Natural killer cell treated with Interleukin-12 subunit alpha and Interleukin-12 subunit beta and Interleukin-15 and Interleukin-18, amount 100 ng/mL, for 72 hours (primary cell): ENCODE measurements around the gene SIM2. TPM values are rescaled to one million over a fixed set of nuclear protein-coding genes. Genes with fewer than 3 reads are reported as not detected.
"Not testable (repeated sequence)": the region's sequence is repeated elsewhere in the genome, so short reads cannot be mapped to it uniquely, and the experiment has no call there.

Source experiments
- ATAC-seq, 2 donors: fragments of 150-1000 bp; cut with Tn5 transposase in 1 of 2; sonication (Bioruptor Pico), chemical (Tn5 transposase) in 1 of 2; 2 replicates each; pipeline ENCODE4 v1.10.0; 2021
- DNase-seq: peaks from one replicate; pipeline ENCODE4 v3.0.0; 2022; ENCODE audit warnings: low spot score
- H3K27ac Mint-ChIP-seq, 2 donors: 1 replicate in 1 of 2; 2 replicates in 1 of 2; pipeline ENCODE4 v1.8.0; 2022; ENCODE audit warnings: mixed read lengths in 2 of 2, mild to moderate bottlenecking in 1 of 2, moderate library complexity in 1 of 2
- H3K27me3 Mint-ChIP-seq, 2 donors: 1 replicate in 1 of 2; 2 replicates in 1 of 2; pipeline ENCODE4 v1.8.0; 2022; ENCODE audit warnings: mixed read lengths in 2 of 2
- H3K36me3 Mint-ChIP-seq: one replicate; pipeline ENCODE4 v1.8.0; 2022; ENCODE audit warnings: mixed read lengths
- H3K4me1 Mint-ChIP-seq, 2 donors: 1 replicate in 1 of 2; 2 replicates in 1 of 2; pipeline ENCODE4 v1.8.0; 2022; ENCODE audit warnings: low read depth in 2 of 2, mixed read lengths in 2 of 2, mild to moderate bottlenecking in 1 of 2
- H3K4me3 Mint-ChIP-seq: one replicate; pipeline ENCODE4 v1.8.0; 2022; ENCODE audit warnings: mixed read lengths
- H3K9me3 Mint-ChIP-seq: 2 replicates; pipeline ENCODE4 v1.8.0; 2022; ENCODE audit warnings: mixed read lengths
- total RNA-seq, 2 donors: library from RNA; stranded (reverse); gene quantifications; one replicate each; pipeline ENCODE4 v1.2.3, GENCODE V29; 2022

Gene SIM2
- total RNA-seq: under 1 TPM in 1 of 2 donors, not detected in 1; 0.47 TPM

DNA sequence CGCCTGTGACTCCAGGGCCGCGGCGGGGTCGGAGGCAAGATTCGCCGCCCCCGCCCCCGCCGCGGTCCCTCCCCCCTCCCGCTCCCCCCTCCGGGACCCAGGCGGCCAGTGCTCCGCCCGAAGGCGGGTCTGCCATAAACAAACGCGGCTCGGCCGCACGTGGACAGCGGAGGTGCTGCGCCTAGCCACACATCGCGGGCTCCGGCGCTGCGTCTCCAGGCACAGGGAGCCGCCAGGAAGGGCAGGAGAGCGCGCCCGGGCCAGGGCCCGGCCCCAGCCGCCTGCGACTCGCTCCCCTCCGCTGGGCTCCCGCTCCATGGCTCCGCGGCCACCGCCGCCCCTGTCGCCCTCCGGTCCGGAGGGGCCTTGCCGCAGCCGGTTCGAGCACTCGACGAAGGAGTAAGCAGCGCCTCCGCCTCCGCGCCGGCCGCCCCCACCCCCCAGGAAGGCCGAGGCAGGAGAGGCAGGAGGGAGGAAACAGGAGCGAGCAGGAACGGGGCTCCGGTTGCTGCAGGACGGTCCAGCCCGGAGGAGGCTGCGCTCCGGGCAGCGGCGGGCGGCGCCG, at the start of gene SIM2:
Gene SIM2 (plus strand): TSS at position 135 of the 565 bp plus-strand sequence. CDS start 632 bp downstream, outside the sequence.
- ATAC-seq (no peak), DNase-seq (no peak)
- Mint-ChIP-seq H3K36me3 (no peaks in the 10 kb centered on the region), H3K4me1 (peaks cover 8 to 10% of the 10 kb centered on the region in 2 donors), H3K27me3 (peaks cover 52 to 60% of the 10 kb centered on the region in 2 donors), H3K4me3 (no peak within 1 kb of the TSS), H3K9me3 (no peaks in the 10 kb centered on the region), H3K27ac (no peak within 1 kb of the TSS)

DNA sequence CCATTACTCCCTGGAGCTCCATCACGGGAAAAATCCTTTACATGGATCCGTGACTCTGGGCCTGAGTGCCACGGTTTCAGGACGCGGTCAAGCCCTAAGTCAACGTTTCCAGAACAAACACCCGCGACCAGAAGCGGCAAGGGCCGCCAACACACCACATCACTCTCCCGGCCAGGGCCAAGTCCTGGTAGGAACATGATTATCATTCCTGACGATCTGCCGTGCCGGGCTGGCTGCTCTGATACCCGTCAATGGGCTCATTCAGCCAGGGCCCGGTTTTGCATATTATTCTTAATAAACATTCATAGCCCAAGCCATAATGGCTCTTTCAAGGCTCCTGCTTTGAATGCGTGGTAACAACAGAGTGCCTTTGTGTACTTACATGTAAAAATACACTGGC, 44.6 kb upstream of the SIM2 start:
- Mint-ChIP-seq H3K4me1 (no peaks in the 10 kb centered on the region), H3K36me3 (no peaks in the 10 kb centered on the region), H3K27me3 (peaks cover 10 to 21% of the 10 kb centered on the region in 2 donors), H3K9me3 (no peaks in the 10 kb centered on the region), H3K4me3 (no peak overlapping the region), H3K27ac (no peak overlapping the region)
- DNase-seq (no peak), ATAC-seq (no peak)

DNA sequence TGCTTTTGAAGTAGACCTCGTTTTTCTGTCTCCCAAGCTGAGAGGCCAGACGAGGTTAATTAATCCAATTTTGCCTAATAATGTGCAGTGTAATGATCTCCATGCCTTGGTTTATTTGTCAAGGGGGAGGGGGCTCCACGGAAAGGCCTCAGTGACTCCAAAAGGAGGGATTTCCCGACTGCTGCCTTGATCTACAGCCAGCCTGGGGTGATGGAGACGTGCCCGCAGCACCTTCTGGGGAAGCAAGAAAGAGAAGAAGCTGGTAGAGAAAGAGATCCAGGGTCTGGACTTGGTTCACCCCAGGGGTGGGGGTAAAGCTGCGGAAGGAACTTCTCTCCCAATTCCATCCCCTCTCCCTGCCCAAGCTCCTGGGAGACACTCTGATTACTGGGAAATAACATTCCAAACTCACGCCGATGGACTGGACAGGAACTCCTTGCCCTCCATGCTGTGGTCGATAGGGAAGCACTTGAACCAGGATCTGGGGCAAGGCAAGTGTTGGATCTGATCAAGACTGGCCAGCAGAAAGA, 44.1 kb upstream of the SIM2 start:
- H3K4me1 Mint-ChIP-seq: no peaks in the 10 kb centered on the region
- no peak overlapping the region for H3K4me3 Mint-ChIP-seq
- no peaks in the 10 kb centered on the region for H3K9me3 Mint-ChIP-seq
- no peak overlapping the region for H3K27ac Mint-ChIP-seq
- ATAC-seq: no peak
- no peak for DNase-seq
- H3K27me3 Mint-ChIP-seq: peaks cover 10 to 18% of the 10 kb centered on the region in 2 donors
- H3K36me3 Mint-ChIP-seq: no peaks in the 10 kb centered on the region

GRCh38 chr21:36656138-36656537, 42.8 kb upstream of the SIM2 start:
- Mint-ChIP-seq H3K4me3 (no peak overlapping the region), H3K9me3 (no peaks in the 10 kb centered on the region), H3K4me1 (no peaks in the 10 kb centered on the region), H3K36me3 (no peaks in the 10 kb centered on the region), H3K27me3 (peaks cover 18 to 25% of the 10 kb centered on the region in 2 donors), H3K27ac (no peak overlapping the region)
- ATAC-seq: no peak
- DNase-seq: no peak

GRCh38 chr21:36657290-36657689, 41.6 kb upstream of the SIM2 start:
- H3K27ac Mint-ChIP-seq: not testable (repeated sequence)

DNA sequence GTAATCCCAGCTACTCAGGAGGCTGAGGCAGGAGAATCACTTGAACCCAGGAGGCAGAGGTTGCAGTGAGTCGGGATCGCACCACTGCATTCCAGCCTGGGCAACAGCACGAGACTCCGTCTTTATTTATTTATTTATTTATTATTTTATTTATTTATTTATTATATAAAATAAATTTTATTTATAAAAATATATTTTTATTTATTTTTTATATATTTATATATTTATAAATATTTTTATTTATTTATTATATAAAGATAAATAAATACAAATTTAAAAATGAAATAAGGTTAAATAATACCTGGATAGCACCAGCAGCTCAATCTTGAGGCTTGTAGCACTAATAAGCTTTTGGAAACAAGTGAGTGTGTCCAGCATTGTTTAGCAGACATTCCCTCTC, 40.9 kb upstream of the SIM2 start:
- peaks cover 18 to 25% of the 10 kb centered on the region in 2 donors for H3K27me3 Mint-ChIP-seq
- H3K4me3 Mint-ChIP-seq: no peak overlapping the region
- no peaks in the 10 kb centered on the region for H3K4me1 Mint-ChIP-seq
- H3K9me3 Mint-ChIP-seq: no peaks in the 10 kb centered on the region
- no peaks in the 10 kb centered on the region for H3K36me3 Mint-ChIP-seq
- H3K27ac Mint-ChIP-seq: no peak overlapping the region
- ATAC-seq (no peak), DNase-seq (no peak)

More at GRCh38 chr21:36657290-36657689, 41.6 kb upstream of the SIM2 start:
- H3K27me3 Mint-ChIP-seq: peaks cover 20 to 23% of the 10 kb centered on the region in 2 donors
- H3K36me3 Mint-ChIP-seq, H3K4me3 Mint-ChIP-seq, DNase-seq, H3K4me1 Mint-ChIP-seq, ATAC-seq, H3K9me3 Mint-ChIP-seq: not testable (repeated sequence)

GRCh38 chr21:36658926-36659325, 40.0 kb upstream of the SIM2 start:
- H3K27me3 Mint-ChIP-seq: peaks cover 23 to 34% of the 10 kb centered on the region in 2 donors
- no peak for ATAC-seq
- H3K4me3 Mint-ChIP-seq: no peak overlapping the region
- no peaks in the 10 kb centered on the region for H3K36me3 Mint-ChIP-seq
- no peaks in the 10 kb centered on the region for H3K9me3 Mint-ChIP-seq
- H3K4me1 Mint-ChIP-seq: no peaks in the 10 kb centered on the region
- H3K27ac Mint-ChIP-seq: no peak overlapping the region
- DNase-seq: no peak

- DNase-seq: no peak
- no peak for ATAC-seq
- H3K4me3 Mint-ChIP-seq: no peak overlapping the region
- H3K9me3 Mint-ChIP-seq: no peaks in the 10 kb centered on the region
- H3K27ac Mint-ChIP-seq: no peak overlapping the region
- H3K4me1 Mint-ChIP-seq: no peaks in the 10 kb centered on the region
- no peaks in the 10 kb centered on the region for H3K36me3 Mint-ChIP-seq
- H3K27me3 Mint-ChIP-seq: peaks cover 21 to 36% of the 10 kb centered on the region in 2 donors
Measured at GRCh38 chr21:36661511-36662309, 37.2 kb upstream of the SIM2 start.

GRCh38 chr21:36663033-36663855, 35.7 kb upstream of the SIM2 start:
- H3K36me3 Mint-ChIP-seq: no peaks in the 10 kb centered on the region
- no peak for DNase-seq
- no peaks in the 10 kb centered on the region for H3K4me1 Mint-ChIP-seq
- no peak overlapping the region for H3K27ac Mint-ChIP-seq
- peaks cover 28 to 51% of the 10 kb centered on the region in 2 donors for H3K27me3 Mint-ChIP-seq
- no peak overlapping the region for H3K4me3 Mint-ChIP-seq
- H3K9me3 Mint-ChIP-seq: no peaks in the 10 kb centered on the region
- no peak for ATAC-seq

GRCh38 chr21:36664662-36664990, 34.3 kb upstream of the SIM2 start:
- H3K27me3 Mint-ChIP-seq: peaks cover 33 to 55% of the 10 kb centered on the region in 2 donors
- H3K4me3 Mint-ChIP-seq: no peak overlapping the region
- H3K4me1 Mint-ChIP-seq: no peaks in the 10 kb centered on the region
- H3K27ac Mint-ChIP-seq: no peak overlapping the region
- no peaks in the 10 kb centered on the region for H3K9me3 Mint-ChIP-seq
- ATAC-seq (peak in 1 of 2 donors; percentile 38), DNase-seq (no peak)
- H3K36me3 Mint-ChIP-seq: no peaks in the 10 kb centered on the region

DNA sequence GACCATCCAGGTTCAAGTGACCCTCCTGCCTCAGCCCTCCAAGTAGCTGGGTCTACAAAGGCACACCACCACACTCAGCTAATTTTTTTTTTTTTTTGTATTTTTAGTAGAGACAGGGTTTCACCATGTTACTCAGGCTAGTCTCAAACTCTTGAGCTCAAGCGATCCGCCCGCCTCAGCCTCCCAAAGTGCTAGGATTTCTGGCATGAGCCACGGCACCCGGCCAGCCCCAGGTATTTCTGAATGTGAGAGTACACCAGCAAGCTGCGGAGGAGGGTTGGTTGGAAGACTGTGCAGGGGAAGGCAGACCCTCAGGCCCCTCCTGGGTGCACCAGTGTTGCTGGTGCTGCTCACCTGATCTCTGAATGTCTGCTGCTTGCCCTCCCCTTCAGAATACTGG, 33.1 kb upstream of the SIM2 start:
- Mint-ChIP-seq H3K27ac (no peak overlapping the region), H3K9me3 (no peaks in the 10 kb centered on the region), H3K4me1 (no peaks in the 10 kb centered on the region), H3K4me3 (no peak overlapping the region), H3K36me3 (no peaks in the 10 kb centered on the region), H3K27me3 (peaks cover 26 to 46% of the 10 kb centered on the region in 2 donors)
- DNase-seq (no peak), ATAC-seq (no peak)

- Mint-ChIP-seq H3K9me3 (no peaks in the 10 kb centered on the region), H3K4me1 (no peaks in the 10 kb centered on the region), H3K4me3 (no peak overlapping the region), H3K27ac (no peak overlapping the region), H3K36me3 (no peaks in the 10 kb centered on the region), H3K27me3 (peaks cover 24 to 42% of the 10 kb centered on the region in 2 donors)
- ATAC-seq: peak; percentile 26 to 44
- no peak for DNase-seq
Measured at GRCh38 chr21:36668713-36669112, 30.2 kb upstream of the SIM2 start.

- Mint-ChIP-seq H3K4me3 (no peak overlapping the region), H3K27ac (no peak overlapping the region), H3K4me1 (no peaks in the 10 kb centered on the region), H3K27me3 (peaks cover 31 to 47% of the 10 kb centered on the region in 2 donors), H3K36me3 (no peaks in the 10 kb centered on the region), H3K9me3 (no peaks in the 10 kb centered on the region)
- ATAC-seq (no peak), DNase-seq (no peak)
Measured at GRCh38 chr21:36671836-36672235, 27.1 kb upstream of the SIM2 start.

GRCh38 chr21:36672296-36672695, 26.6 kb upstream of the SIM2 start:
- peaks cover 34 to 47% of the 10 kb centered on the region in 2 donors for H3K27me3 Mint-ChIP-seq
- not testable (repeated sequence) for H3K9me3 Mint-ChIP-seq, ATAC-seq, DNase-seq, H3K4me1 Mint-ChIP-seq, H3K36me3 Mint-ChIP-seq, H3K4me3 Mint-ChIP-seq, H3K27ac Mint-ChIP-seq
